PFSK-1 (cell line): ENCODE data around the gene CTXN1.

Source experiments
- FOXP2 ChIP-seq: optimal IDR thresholded peaks from 2 replicates; pipeline ENCODE3; 2011; ENCODE audit warnings: borderline replicate concordance, control low read depth, inconsistent platforms; ENCODE audit not compliant: insufficient read depth; ENCODE audit errors: extremely low read length, extremely low read depth
- POLR2AphosphoS5 ChIP-seq: IDR thresholded peaks from 2 replicates; pipeline ENCODE4 v1.6.1; 2012; ENCODE audit warnings: low read depth, mild to moderate bottlenecking, control low read depth, low read length, moderate library complexity
- REST ChIP-seq, 2 experiments: IDR thresholded peaks; 2 replicates each; pipeline versions ENCODE4 v1.6.1 to v1.8.0; 2011 to 2012; ENCODE audit warnings: low read depth in 2 of 2, low read length in 2 of 2, control low read depth in 1 of 2, inconsistent platforms in 1 of 2, mild to moderate bottlenecking in 1 of 2, moderate library complexity in 1 of 2; ENCODE audit not compliant: insufficient read depth in 1 of 2
- SIN3A ChIP-seq: IDR thresholded peaks from 2 replicates; pipeline ENCODE4 v1.6.1; 2012; ENCODE audit warnings: mild to moderate bottlenecking, low read length, moderate library complexity, borderline replicate concordance; ENCODE audit not compliant: insufficient read depth
- TAF1 ChIP-seq: IDR thresholded peaks from 2 replicates; pipeline ENCODE4 v1.6.1; 2012; ENCODE audit warnings: low read length, control low read depth, borderline replicate concordance; ENCODE audit not compliant: insufficient read depth

The CTXN1 gene

GRCh38 chr19:7899751-7900378 lies 26.1 kb downstream of the CTXN1 start:
- TF ChIP-seq SIN3A (no peak), REST (IDR thresholded peaks at IDR 0.05; ENCODE audit: insufficient read depth in 1 of 2, low read depth in 2 of 2, low read length in 2 of 2) (no peak), FOXP2 (no peak), TAF1 (no peak), POLR2AphosphoS5 (no peak)

DNA sequence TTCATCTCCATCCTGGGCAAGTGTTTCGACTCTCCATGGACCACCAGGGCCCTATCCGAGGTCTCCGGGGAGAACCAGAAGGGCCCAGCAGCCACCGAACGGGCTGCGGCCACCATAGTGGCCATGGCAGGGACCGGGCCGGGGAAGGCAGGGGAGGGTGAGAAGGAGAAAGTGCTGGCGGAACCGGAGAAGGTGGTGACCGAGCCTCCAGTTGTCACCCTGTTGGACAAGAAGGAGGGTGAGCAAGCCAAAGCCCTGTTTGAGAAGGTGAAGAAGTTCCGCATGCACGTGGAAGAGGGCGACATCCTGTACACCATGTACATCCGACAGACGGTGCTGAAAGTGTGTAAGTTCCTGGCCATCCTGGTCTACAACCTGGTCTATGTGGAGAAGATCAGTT lies 27.0 kb downstream of the CTXN1 start:
- no peak for TF ChIP-seq TAF1
- TF ChIP-seq POLR2AphosphoS5: no peak
- TF ChIP-seq REST (IDR thresholded peaks at IDR 0.05; ENCODE audit: insufficient read depth in 1 of 2, low read depth in 2 of 2, low read length in 2 of 2): no peak
- TF ChIP-seq FOXP2: no peak
- no peak for TF ChIP-seq SIN3A

DNA sequence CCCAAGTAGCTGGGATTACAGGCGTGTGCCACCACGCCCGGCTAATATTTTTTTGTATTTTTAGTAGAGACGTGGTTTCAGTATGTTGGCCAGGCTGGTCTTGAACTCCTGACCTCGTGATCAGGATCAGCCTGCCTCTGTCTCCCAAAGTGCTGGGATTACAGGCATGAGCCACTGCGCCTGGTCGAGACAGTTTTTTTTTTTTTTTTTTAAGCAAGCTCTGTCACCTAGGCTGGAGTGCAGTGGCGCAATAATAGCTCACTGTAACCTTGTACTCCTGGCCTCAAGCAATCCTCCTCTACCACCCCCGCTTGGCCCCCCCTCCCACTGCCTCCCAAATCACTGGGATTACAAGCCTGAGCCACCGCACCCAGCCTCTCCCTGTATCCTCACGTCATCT lies 28.6 kb downstream of the CTXN1 start:
- TF ChIP-seq REST (IDR thresholded peaks at IDR 0.05; ENCODE audit: insufficient read depth in 1 of 2, low read depth in 2 of 2, low read length in 2 of 2) (no peak), FOXP2 (no peak), TAF1 (no peak), POLR2AphosphoS5 (no peak), SIN3A (no peak)

GRCh38 chr19:7895565-7895964 lies 30.4 kb downstream of the CTXN1 start:
- TF ChIP-seq SIN3A: no peak
- no peak for TF ChIP-seq POLR2AphosphoS5
- no peak for TF ChIP-seq TAF1
- no peak for TF ChIP-seq REST (IDR thresholded peaks at IDR 0.05; ENCODE audit: insufficient read depth in 1 of 2, low read depth in 2 of 2, low read length in 2 of 2)
- no peak for TF ChIP-seq FOXP2

GRCh38 chr19:7894612-7895309 lies 31.2 kb downstream of the CTXN1 start:
- TF ChIP-seq SIN3A: no peak
- no peak for TF ChIP-seq TAF1
- no peak for TF ChIP-seq FOXP2
- no peak for TF ChIP-seq POLR2AphosphoS5
- TF ChIP-seq REST (IDR thresholded peaks at IDR 0.05; ENCODE audit: insufficient read depth in 1 of 2, low read depth in 2 of 2, low read length in 2 of 2): no peak
